KMS-11 (cell line): ENCODE data around the gene CD93.

Experiments
- H2AFZ ChIP-seq: fragments of 200-600 bp; sonication (generic); 2 replicates; pipeline ENCODE4 v1.6.1; 2016; ENCODE audit warnings: antibody characterized with exemption, mixed run types, low read depth
- H3K27ac ChIP-seq: fragments of 200-600 bp; sonication (generic); 2 replicates; pipeline ENCODE4 v1.6.1; 2016; ENCODE audit warnings: mild to moderate bottlenecking, mixed run types
- H3K27me3 ChIP-seq: fragments of 200-600 bp; sonication (generic); 2 replicates; pipeline ENCODE4 v1.6.1; 2017; ENCODE audit warnings: mild to moderate bottlenecking, low read depth, mixed run types, moderate library complexity; ENCODE audit not compliant: insufficient read depth
- H3K36me3 ChIP-seq: fragments of 200-600 bp; sonication (generic); 2 replicates; pipeline ENCODE4 v1.6.1; 2017; ENCODE audit warnings: mild to moderate bottlenecking, mixed run types; ENCODE audit not compliant: insufficient read depth
- H3K4me1 ChIP-seq: fragments of 200-600 bp; sonication (generic); 2 replicates; pipeline ENCODE4 v1.6.1; 2016; ENCODE audit warnings: mild to moderate bottlenecking, low read depth, mixed run types; ENCODE audit not compliant: poor library complexity, severe bottlenecking
- H3K4me2 ChIP-seq: fragments of 200-600 bp; sonication (generic); 2 replicates; pipeline ENCODE4 v1.7.0; 2016; ENCODE audit warnings: mild to moderate bottlenecking, mixed run types
- H3K4me3 ChIP-seq: fragments of 200-600 bp; sonication (generic); IDR thresholded peaks from 2 replicates; pipeline ENCODE4 v1.6.1; 2017; ENCODE audit warnings: low read depth, low read length, mixed read lengths; ENCODE audit not compliant: insufficient read depth
- H3K79me2 ChIP-seq: fragments of 200-600 bp; sonication (generic); 2 replicates; pipeline ENCODE4 v1.6.1; 2016; ENCODE audit warnings: low read depth, mixed run types; ENCODE audit not compliant: insufficient read depth
- H3K9ac ChIP-seq: fragments of 200-600 bp; sonication (generic); 2 replicates; pipeline ENCODE4 v1.6.1; 2016; ENCODE audit warnings: mild to moderate bottlenecking, mixed run types
- H4K20me1 ChIP-seq: fragments of 200-600 bp; sonication (generic); 2 replicates; pipeline ENCODE4 v1.6.1; 2016; ENCODE audit warnings: mild to moderate bottlenecking, mixed run types; ENCODE audit not compliant: insufficient read depth
- TF ChIP-seq, protein P1 (sequence below): fragments of 200-600 bp; sonication (generic); conservative IDR thresholded peaks from 2 replicates; pipeline ENCODE4 v1.6.1; 2017; ENCODE audit warnings: low read depth, mild to moderate bottlenecking, antibody characterized with exemption, low read length, moderate library complexity, mixed read lengths

Gene CD93

GRCh38 chr20:23119456-23120216 lies 33.5 kb upstream of the CD93 start:
- no peak overlapping the region for H3K9ac ChIP-seq
- no peak overlapping the region for H2AFZ ChIP-seq
- no peaks in the 10 kb centered on the region for H3K4me1 ChIP-seq
- H3K79me2 ChIP-seq, result no peaks in the 10 kb centered on the region
- no peaks in the 10 kb centered on the region for H3K36me3 ChIP-seq
- TF ChIP-seq, protein P1, sequence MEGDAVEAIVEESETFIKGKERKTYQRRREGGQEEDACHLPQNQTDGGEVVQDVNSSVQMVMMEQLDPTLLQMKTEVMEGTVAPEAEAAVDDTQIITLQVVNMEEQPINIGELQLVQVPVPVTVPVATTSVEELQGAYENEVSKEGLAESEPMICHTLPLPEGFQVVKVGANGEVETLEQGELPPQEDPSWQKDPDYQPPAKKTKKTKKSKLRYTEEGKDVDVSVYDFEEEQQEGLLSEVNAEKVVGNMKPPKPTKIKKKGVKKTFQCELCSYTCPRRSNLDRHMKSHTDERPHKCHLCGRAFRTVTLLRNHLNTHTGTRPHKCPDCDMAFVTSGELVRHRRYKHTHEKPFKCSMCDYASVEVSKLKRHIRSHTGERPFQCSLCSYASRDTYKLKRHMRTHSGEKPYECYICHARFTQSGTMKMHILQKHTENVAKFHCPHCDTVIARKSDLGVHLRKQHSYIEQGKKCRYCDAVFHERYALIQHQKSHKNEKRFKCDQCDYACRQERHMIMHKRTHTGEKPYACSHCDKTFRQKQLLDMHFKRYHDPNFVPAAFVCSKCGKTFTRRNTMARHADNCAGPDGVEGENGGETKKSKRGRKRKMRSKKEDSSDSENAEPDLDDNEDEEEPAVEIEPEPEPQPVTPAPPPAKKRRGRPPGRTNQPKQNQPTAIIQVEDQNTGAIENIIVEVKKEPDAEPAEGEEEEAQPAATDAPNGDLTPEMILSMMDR, result no peak
- no peaks in the 10 kb centered on the region for H4K20me1 ChIP-seq
- no peak overlapping the region for H3K27ac ChIP-seq
- H3K4me3 ChIP-seq, result no peak overlapping the region
- no peaks in the 10 kb centered on the region for H3K27me3 ChIP-seq
- no peak overlapping the region for H3K4me2 ChIP-seq

DNA sequence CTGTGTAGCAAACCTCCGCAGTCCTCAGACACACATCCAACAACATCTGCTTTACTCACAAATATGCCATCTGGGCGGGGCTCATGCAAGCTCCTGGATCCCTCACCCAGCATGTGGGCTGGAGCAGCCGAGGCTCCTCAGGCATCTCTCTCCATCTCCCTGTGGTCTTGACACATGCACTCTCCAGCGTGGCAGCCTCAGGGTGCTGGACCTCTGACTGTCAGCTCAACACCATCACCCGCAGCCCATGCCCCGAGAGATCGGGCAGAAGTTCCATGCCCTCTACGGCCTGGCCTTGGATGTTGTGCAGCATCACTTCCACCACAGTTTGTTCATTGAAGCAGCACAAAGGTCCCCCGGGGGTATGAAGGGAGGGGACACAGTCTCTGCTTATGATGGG lies 32.6 kb upstream of the CD93 start:
- H3K27me3 ChIP-seq, result no peaks in the 10 kb centered on the region
- H3K9ac ChIP-seq, result no peak overlapping the region
- H3K36me3 ChIP-seq, result no peaks in the 10 kb centered on the region
- H3K4me2 ChIP-seq, result no peak overlapping the region
- no peak overlapping the region for H3K27ac ChIP-seq
- H2AFZ ChIP-seq, result no peak overlapping the region
- no peaks in the 10 kb centered on the region for H4K20me1 ChIP-seq
- TF ChIP-seq, protein P1, result no peak
- no peaks in the 10 kb centered on the region for H3K4me1 ChIP-seq
- no peaks in the 10 kb centered on the region for H3K79me2 ChIP-seq
- no peak overlapping the region for H3K4me3 ChIP-seq

DNA sequence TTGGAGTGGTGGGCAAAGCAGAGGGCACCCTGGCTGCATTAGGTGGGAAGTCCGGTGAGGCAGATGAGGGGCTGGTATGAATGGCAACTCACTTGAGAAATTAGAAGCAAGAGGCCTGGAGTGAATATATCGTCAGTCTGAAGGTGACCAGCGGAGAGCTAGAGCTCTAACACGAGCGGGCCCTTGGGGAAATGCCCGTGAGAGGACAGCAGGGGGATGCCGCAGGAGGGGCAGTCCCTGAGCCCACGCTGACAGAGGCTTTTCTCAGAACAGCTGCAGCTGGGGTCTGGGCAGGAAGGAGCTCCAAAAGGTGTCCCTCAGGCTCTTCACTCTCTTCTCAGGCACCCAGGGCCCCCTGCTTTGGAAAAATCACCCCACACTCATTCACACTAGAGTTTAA lies 32.0 kb upstream of the CD93 start:
- H3K4me2 ChIP-seq, result no peak overlapping the region
- no peak overlapping the region for H2AFZ ChIP-seq
- H3K4me1 ChIP-seq, result no peaks in the 10 kb centered on the region
- no peak overlapping the region for H3K27ac ChIP-seq
- H3K4me3 ChIP-seq, result no peak overlapping the region
- H4K20me1 ChIP-seq, result no peaks in the 10 kb centered on the region
- no peaks in the 10 kb centered on the region for H3K27me3 ChIP-seq
- TF ChIP-seq, protein P1, result no peak
- no peak overlapping the region for H3K9ac ChIP-seq
- H3K36me3 ChIP-seq, result no peaks in the 10 kb centered on the region
- no peaks in the 10 kb centered on the region for H3K79me2 ChIP-seq

DNA sequence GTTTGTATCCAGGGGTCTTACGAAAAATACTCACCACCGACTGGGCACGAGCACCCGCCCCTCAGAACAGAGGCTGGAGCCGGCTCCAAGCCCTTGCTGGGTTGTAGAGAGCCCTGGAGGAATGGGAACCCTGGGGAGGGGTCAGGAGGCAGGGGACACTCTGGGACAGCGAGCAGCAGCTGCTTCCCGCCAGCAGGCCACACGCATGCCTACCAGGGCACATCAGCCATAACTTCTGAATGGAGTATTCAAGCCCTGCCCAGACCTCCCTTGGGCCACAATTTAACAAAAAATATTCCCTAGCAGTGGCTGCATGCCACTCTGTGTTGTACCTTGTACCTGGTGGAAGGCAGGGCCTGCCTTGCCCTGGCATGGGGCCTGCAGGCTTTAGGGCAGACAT lies 31.6 kb upstream of the CD93 start:
- Histone ChIP-seq H3K4me1 (no peaks in the 10 kb centered on the region), H3K4me3 (no peak overlapping the region), H4K20me1 (no peaks in the 10 kb centered on the region), H3K27ac (no peak overlapping the region), H3K27me3 (no peaks in the 10 kb centered on the region), H3K4me2 (no peak overlapping the region), H2AFZ (no peak overlapping the region), H3K9ac (no peak overlapping the region), H3K79me2 (no peaks in the 10 kb centered on the region), H3K36me3 (no peaks in the 10 kb centered on the region)
- TF ChIP-seq, protein P1, result no peak
